HCT116 (cell line): ENCODE measurements around the gene FNDC5.

ENCODE experiments used
- CBX3 ChIP-seq: IDR thresholded peaks from 2 replicates; pipeline ENCODE4 v1.6.1; 2012; ENCODE audit warnings: low read depth
- CEBPB ChIP-seq: IDR thresholded peaks from 2 replicates; pipeline ENCODE4 v1.6.1; 2012; ENCODE audit warnings: low read depth
- ELF1 ChIP-seq: IDR thresholded peaks from 2 replicates; pipeline ENCODE4 v1.6.1; 2012; ENCODE audit warnings: low read depth, borderline replicate concordance
- EZH2 ChIP-seq: fragments of 200-600 bp; sonication (generic); IDR thresholded peaks from 2 replicates; pipeline ENCODE4 v1.6.1; 2017; ENCODE audit warnings: antibody characterized with exemption, mixed run types
- EZH2phosphoT487 ChIP-seq: fragments of 200-600 bp; IDR thresholded peaks from 2 replicates; pipeline ENCODE4 v1.6.1; 2018; ENCODE audit warnings: antibody characterized with exemption, borderline replicate concordance
- JUND ChIP-seq: IDR thresholded peaks from 2 replicates; pipeline ENCODE4 v1.6.1; 2012
- POLR2A ChIP-seq: IDR thresholded peaks from 2 replicates; pipeline ENCODE4 v1.7.0; 2011; ENCODE audit warnings: borderline replicate concordance; ENCODE audit not compliant: insufficient read depth, insufficient read length; ENCODE audit errors: extremely low read depth
- POLR2AphosphoS5 ChIP-seq: IDR thresholded peaks from 2 replicates; pipeline ENCODE4 v1.6.1; 2011; ENCODE audit warnings: mild to moderate bottlenecking, low read depth, low read length, moderate library complexity
- RAD21 ChIP-seq: IDR thresholded peaks from 2 replicates; pipeline ENCODE4 v1.6.1; 2012; ENCODE audit warnings: low read depth, mild to moderate bottlenecking
- SP1 ChIP-seq: IDR thresholded peaks from 2 replicates; pipeline ENCODE4 v1.6.1; 2012; ENCODE audit warnings: low read depth
- ZBTB33 ChIP-seq: IDR thresholded peaks from 2 replicates; pipeline ENCODE4 v1.6.1; 2011; ENCODE audit warnings: mild to moderate bottlenecking, low read length, moderate library complexity; ENCODE audit not compliant: insufficient replicate concordance; ENCODE audit errors: extremely low read depth
- TF ChIP-seq, protein P1 (sequence below), 3 experiments: fragments of 200-600 bp in 1 of 3; sonication (generic) in 1 of 3; IDR thresholded peaks in 2 of 3; conservative IDR thresholded peaks in 1 of 3; 2 replicates each; pipeline ENCODE4 v1.5.1; 2012 to 2017; ENCODE audit warnings: low read depth in 2 of 3, low read length in 2 of 3, antibody characterized with exemption in 1 of 3, borderline replicate concordance in 1 of 3, control low read depth in 1 of 3, mild to moderate bottlenecking in 1 of 3, mixed read lengths in 1 of 3, mixed run types in 1 of 3, moderate library complexity in 1 of 3; ENCODE audit not compliant: insufficient read depth in 1 of 3
- TF ChIP-seq, protein P2 (sequence below): IDR thresholded peaks from 2 replicates; pipeline ENCODE4 v1.6.1; 2012
- TF ChIP-seq, protein P3 (sequence below): IDR thresholded peaks from 2 replicates; pipeline ENCODE4 v1.6.1; 2012

- TF ChIP-seq, protein P1, sequence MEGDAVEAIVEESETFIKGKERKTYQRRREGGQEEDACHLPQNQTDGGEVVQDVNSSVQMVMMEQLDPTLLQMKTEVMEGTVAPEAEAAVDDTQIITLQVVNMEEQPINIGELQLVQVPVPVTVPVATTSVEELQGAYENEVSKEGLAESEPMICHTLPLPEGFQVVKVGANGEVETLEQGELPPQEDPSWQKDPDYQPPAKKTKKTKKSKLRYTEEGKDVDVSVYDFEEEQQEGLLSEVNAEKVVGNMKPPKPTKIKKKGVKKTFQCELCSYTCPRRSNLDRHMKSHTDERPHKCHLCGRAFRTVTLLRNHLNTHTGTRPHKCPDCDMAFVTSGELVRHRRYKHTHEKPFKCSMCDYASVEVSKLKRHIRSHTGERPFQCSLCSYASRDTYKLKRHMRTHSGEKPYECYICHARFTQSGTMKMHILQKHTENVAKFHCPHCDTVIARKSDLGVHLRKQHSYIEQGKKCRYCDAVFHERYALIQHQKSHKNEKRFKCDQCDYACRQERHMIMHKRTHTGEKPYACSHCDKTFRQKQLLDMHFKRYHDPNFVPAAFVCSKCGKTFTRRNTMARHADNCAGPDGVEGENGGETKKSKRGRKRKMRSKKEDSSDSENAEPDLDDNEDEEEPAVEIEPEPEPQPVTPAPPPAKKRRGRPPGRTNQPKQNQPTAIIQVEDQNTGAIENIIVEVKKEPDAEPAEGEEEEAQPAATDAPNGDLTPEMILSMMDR (IDR thresholded peaks at IDR 0.05 in 2 of 3, conservative IDR thresholded peaks at IDR 0.05 in 1 of 3; ENCODE audit: borderline replicate concordance in 1 of 3, insufficient read depth in 1 of 3, low read depth in 2 of 3, low read length in 2 of 3): no peak
- TF ChIP-seq POLR2A (no peak), POLR2AphosphoS5 (no peak), CBX3 (no peak), EZH2 (no peak), ZBTB33 (no peak), CEBPB (no peak), ELF1 (no peak), JUND (no peak), SP1 (no peak), EZH2phosphoT487 (no peak), RAD21 (no peak)
- TF ChIP-seq, protein P2, sequence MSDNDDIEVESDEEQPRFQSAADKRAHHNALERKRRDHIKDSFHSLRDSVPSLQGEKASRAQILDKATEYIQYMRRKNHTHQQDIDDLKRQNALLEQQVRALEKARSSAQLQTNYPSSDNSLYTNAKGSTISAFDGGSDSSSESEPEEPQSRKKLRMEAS: no peak
- TF ChIP-seq, protein P3, sequence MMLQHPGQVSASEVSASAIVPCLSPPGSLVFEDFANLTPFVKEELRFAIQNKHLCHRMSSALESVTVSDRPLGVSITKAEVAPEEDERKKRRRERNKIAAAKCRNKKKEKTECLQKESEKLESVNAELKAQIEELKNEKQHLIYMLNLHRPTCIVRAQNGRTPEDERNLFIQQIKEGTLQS: no peak
Observed at GRCh38 chr1:32872192-32872460, 1.4 kb upstream of the FNDC5 start.
